ENCODE results near the gene TGM5. TPM values are rescaled to one million over a fixed set of nuclear protein-coding genes. Genes with fewer than 3 reads are reported as not detected.
"Not testable (repeated sequence)": the region's sequence is repeated elsewhere in the genome, so short reads cannot be mapped to it uniquely, and the experiment has no call there.

TGM5 gene
- total RNA-seq, 1 experiment from 2014 or later, result not detected

- Histone ChIP-seq H3K9ac (ENCODE audit: low read length) (no peak overlapping the region), H3K27ac (ENCODE audit: low read depth, low read length) (no peak overlapping the region), H3K79me2 (ENCODE audit: insufficient read depth, low read length) (no peaks in the 10 kb centered on the region), H3K36me3 (ENCODE audit: control insufficient read depth in 1 of 2, insufficient read depth in 2 of 2, low read length in 2 of 2) (no peaks in the 10 kb centered on the region), H4K20me1 (ENCODE audit: insufficient read depth) (no peaks in the 10 kb centered on the region), H3K4me2 (ENCODE audit: low read length) (no peak overlapping the region), H3K4me1 (ENCODE audit: control insufficient read depth in 1 of 2, insufficient read depth in 2 of 2, low read length in 2 of 2) (no peaks in the 10 kb centered on the region), H3K4me3 (replicated peaks in 1 of 2; ENCODE audit: low read depth in 1 of 2, low read length in 2 of 2) (no peak overlapping the region), H3K27me3 (ENCODE audit: insufficient read depth, low read length) (no peaks in the 10 kb centered on the region), H2AFZ (ENCODE audit: low read depth, low read length, poor library complexity, severe bottlenecking) (no peak overlapping the region), H3K9me3 (ENCODE audit: control insufficient read depth in 1 of 2, insufficient read depth in 1 of 2, low read depth in 1 of 2, low read length in 2 of 2) (no peaks in the 10 kb centered on the region), H3K9me2 (ENCODE audit: insufficient read depth) (no peaks in the 10 kb centered on the region)
- ChIA-PET CTCF (interaction anchor here (2.8 kb wide), 1 partner anchor 56 kb away, joined by 8 read pairs; no protein-coding TSS in a partner anchor), RAD21 (ENCODE audit: low non-redundant PET in 1 of 2, low total read pairs in 2 of 2, uncharacterized antibody in 2 of 2, unreplicated experiment in 2 of 2) (interaction anchor here in 1 of 2 experiments (1.0 kb wide), 1 partner anchor 56 kb away, joined by 3 read pairs; no protein-coding TSS in a partner anchor), POLR2A (no interaction called here)
- no peak for DNase-seq (ENCODE audit: low read depth, low spot score)
- no TSS peak for BruUV-seq (replicated peaks)
- no peak for ATAC-seq
- intact Hi-C loops (cut with micrococcal nuclease), result loop anchor here (5.0 kb wide), 1 partner anchor 37 kb away; the partner anchor contains the start of gene TGM5
- TF ChIP-seq POLR2A (IDR thresholded peaks at IDR 0.05; ENCODE audit: borderline replicate concordance, extremely low read depth, insufficient read depth, insufficient read length) (no peak), SIN3A (IDR thresholded peaks at IDR 0.05; ENCODE audit: low read depth) (no peak), POLR2AphosphoS5 (IDR thresholded peaks at IDR 0.05; ENCODE audit: low read depth, low read length) (no peak), EZH2 (IDR thresholded peaks at IDR 0.05) (no peak), CEBPB (IDR thresholded peaks at IDR 0.05; ENCODE audit: low read depth) (no peak), ZNF274 (IDR thresholded peaks at IDR 0.05; ENCODE audit: low read depth, low read length) (no peak), ZFX (IDR thresholded peaks at IDR 0.05) (no peak)
These were observed 36.8 kb downstream of the TGM5 start for GRCh38 chr15:43229977-43230376.

- H3K9me3 ChIP-seq (ENCODE audit: control insufficient read depth in 1 of 2, insufficient read depth in 1 of 2, low read depth in 1 of 2, low read length in 2 of 2), result no peaks in the 10 kb centered on the region
- BruUV-seq (replicated peaks), result no TSS peak
- ChIA-PET RAD21 (ENCODE audit: low non-redundant PET in 1 of 2, low total read pairs in 2 of 2, uncharacterized antibody in 2 of 2, unreplicated experiment in 2 of 2) (interaction anchor here in 1 of 2 experiments (1.6 kb wide), 1 partner anchor 59 kb away, joined by 11 read pairs; no protein-coding TSS in a partner anchor), POLR2A (no interaction called here), CTCF (interaction anchor here (0.7 to 3.2 kb wide), 9 partner anchors 8 to 95 kb away, joined by 3 to 81 read pairs (median 8); no protein-coding TSS in a partner anchor)
- no peak overlapping the region for H3K9ac ChIP-seq (ENCODE audit: low read length)
- ATAC-seq (no peak), DNase-seq (ENCODE audit: low read depth, low spot score) (no peak)
- H3K36me3 ChIP-seq (ENCODE audit: control insufficient read depth in 1 of 2, insufficient read depth in 2 of 2, low read length in 2 of 2), result no peaks in the 10 kb centered on the region
- no peaks in the 10 kb centered on the region for H4K20me1 ChIP-seq (ENCODE audit: insufficient read depth)
- H3K27me3 ChIP-seq (ENCODE audit: insufficient read depth, low read length), result no peaks in the 10 kb centered on the region
- H3K9me2 ChIP-seq (ENCODE audit: insufficient read depth), result no peaks in the 10 kb centered on the region
- TF ChIP-seq EZH2 (IDR thresholded peaks at IDR 0.05) (no peak), ATF3 (IDR thresholded peaks at IDR 0.05) (no peak), FOSL1 (IDR thresholded peaks at IDR 0.05; ENCODE audit: low read depth) (no peak), TCF7L2 (IDR thresholded peaks at IDR 0.05; ENCODE audit: borderline replicate concordance, extremely low read depth, insufficient read depth, insufficient read length) (no peak), POLR2A (IDR thresholded peaks at IDR 0.05; ENCODE audit: borderline replicate concordance, extremely low read depth, insufficient read depth, insufficient read length) (no peak), MAX (IDR thresholded peaks at IDR 0.05) (no peak), ZFX (IDR thresholded peaks at IDR 0.05) (no peak), SIN3A (IDR thresholded peaks at IDR 0.05; ENCODE audit: low read depth) (no peak)
- no peak overlapping the region for H3K4me2 ChIP-seq (ENCODE audit: low read length)
- no peaks in the 10 kb centered on the region for H3K79me2 ChIP-seq (ENCODE audit: insufficient read depth, low read length)
- intact Hi-C loops (cut with micrococcal nuclease), result loop anchor here (5.0 kb wide), 1 partner anchor 41 kb away; the partner anchor contains the start of gene TGM5
- no peak overlapping the region for H2AFZ ChIP-seq (ENCODE audit: low read depth, low read length, poor library complexity, severe bottlenecking)
- no peak overlapping the region for H3K4me3 ChIP-seq (replicated peaks in 1 of 2; ENCODE audit: low read depth in 1 of 2, low read length in 2 of 2)
- no peaks in the 10 kb centered on the region for H3K4me1 ChIP-seq (ENCODE audit: control insufficient read depth in 1 of 2, insufficient read depth in 2 of 2, low read length in 2 of 2)
- H3K27ac ChIP-seq (ENCODE audit: low read depth, low read length), result no peak overlapping the region
These were observed 40.1 kb downstream of the TGM5 start for GRCh38 chr15:43226436-43227305.

- POLR2A ChIA-PET; H3K36me3 ChIP-seq (ENCODE audit: control insufficient read depth in 1 of 2, insufficient read depth in 2 of 2, low read length in 2 of 2); H3K4me2 ChIP-seq (ENCODE audit: low read length); BruUV-seq (replicated peaks); H3K9ac ChIP-seq (ENCODE audit: low read length); H3K4me3 ChIP-seq (replicated peaks in 1 of 2; ENCODE audit: low read depth in 1 of 2, low read length in 2 of 2); H3K27me3 ChIP-seq (ENCODE audit: insufficient read depth, low read length); H3K4me1 ChIP-seq (ENCODE audit: control insufficient read depth in 1 of 2, insufficient read depth in 2 of 2, low read length in 2 of 2); ATAC-seq; H4K20me1 ChIP-seq (ENCODE audit: insufficient read depth); H3K27ac ChIP-seq (ENCODE audit: low read depth, low read length); DNase-seq (ENCODE audit: low read depth, low spot score); H3K79me2 ChIP-seq (ENCODE audit: insufficient read depth, low read length); H3K9me3 ChIP-seq (ENCODE audit: control insufficient read depth in 1 of 2, insufficient read depth in 1 of 2, low read depth in 1 of 2, low read length in 2 of 2); H3K9me2 ChIP-seq (ENCODE audit: insufficient read depth): not testable (repeated sequence)
- peak overlapping the region; percentile 62 for H2AFZ ChIP-seq (ENCODE audit: low read depth, low read length, poor library complexity, severe bottlenecking)
- intact Hi-C loops (cut with micrococcal nuclease), result loop anchor here (1.0 to 5.0 kb wide), 2 partner anchors 41 to 58 kb away; partner anchors contain the start of gene TGM5
- ChIA-PET CTCF (interaction anchor here (0.9 to 3.2 kb wide), 21 partner anchors 9 to 488 kb away, joined by 3 to 81 read pairs (median 4); no protein-coding TSS in a partner anchor), RAD21 (ENCODE audit: low non-redundant PET in 1 of 2, low total read pairs in 2 of 2, uncharacterized antibody in 2 of 2, unreplicated experiment in 2 of 2) (interaction anchor here (1.0 to 1.9 kb wide), 4 partner anchors 42 to 60 kb away, joined by 3 to 13 read pairs (median 10); no protein-coding TSS in a partner anchor)
These were observed 40.8 kb downstream of the TGM5 start for GRCh38 chr15:43225950-43226255.
